ENCODE data around the gene ARMC2.

- TF ChIP-seq, protein P1, sequence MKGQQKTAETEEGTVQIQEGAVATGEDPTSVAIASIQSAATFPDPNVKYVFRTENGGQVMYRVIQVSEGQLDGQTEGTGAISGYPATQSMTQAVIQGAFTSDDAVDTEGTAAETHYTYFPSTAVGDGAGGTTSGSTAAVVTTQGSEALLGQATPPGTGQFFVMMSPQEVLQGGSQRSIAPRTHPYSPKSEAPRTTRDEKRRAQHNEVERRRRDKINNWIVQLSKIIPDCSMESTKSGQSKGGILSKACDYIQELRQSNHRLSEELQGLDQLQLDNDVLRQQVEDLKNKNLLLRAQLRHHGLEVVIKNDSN (IDR thresholded peaks at IDR 0.05; ENCODE audit: borderline replicate concordance, low read depth) = no peak
- TF ChIP-seq EZH2phosphoT487 (IDR thresholded peaks at IDR 0.05; ENCODE audit: borderline replicate concordance, low read depth) = no peak
These were observed 39.0 kb upstream of the ARMC2 start for GRCh38 chr6:108809211-108809610.
